ENCODE measurements around the gene LRBA. TPM values are rescaled to one million over a fixed set of nuclear protein-coding genes. Genes with fewer than 3 reads are reported as not detected.
"Not testable (repeated sequence)": the region's sequence is repeated elsewhere in the genome, so short reads cannot be mapped to it uniquely, and the experiment has no call there.

LRBA gene
- total RNA-seq, 1 donor from 2014 or later, result 66.2 TPM

GRCh38 chr4:150679018-150679764, 335.9 kb downstream of the LRBA start:
- peaks cover 38% of the 10 kb centered on the region for H3K4me1 Mint-ChIP-seq
- H3K27ac Mint-ChIP-seq, result peak overlapping the region; percentile 63
- no peak for TF ChIP-seq CTCF (IDR thresholded peaks at IDR 0.05; ENCODE audit: unreplicated experiment)
- no peaks in the 10 kb centered on the region for H3K27me3 Mint-ChIP-seq (ENCODE audit: low read depth)
- peak overlapping the region; percentile 5 for H3K4me3 Mint-ChIP-seq
- H3K9me3 Mint-ChIP-seq, result no peaks in the 10 kb centered on the region
- DNase-seq (ENCODE audit: low spot score in 2 of 2, unreplicated experiment in 2 of 2), result no peak
- peaks cover 2% of the 10 kb centered on the region for H3K36me3 Mint-ChIP-seq

- Mint-ChIP-seq H3K27me3 (ENCODE audit: low read depth) (no peaks in the 10 kb centered on the region), H3K36me3 (no peaks in the 10 kb centered on the region), H3K4me1 (peaks cover 5% of the 10 kb centered on the region), H3K9me3 (no peaks in the 10 kb centered on the region), H3K27ac (no peak overlapping the region), H3K4me3 (no peak overlapping the region)
- TF ChIP-seq CTCF (IDR thresholded peaks at IDR 0.05; ENCODE audit: unreplicated experiment), result no peak
- DNase-seq (ENCODE audit: low spot score in 2 of 2, unreplicated experiment in 2 of 2), result no peak
Observed at GRCh38 chr4:150673793-150674192, 341.3 kb downstream of the LRBA start.

GRCh38 chr4:150668824-150669223, 346.3 kb downstream of the LRBA start:
- no peaks in the 10 kb centered on the region for H3K27me3 Mint-ChIP-seq (ENCODE audit: low read depth)
- peaks cover 11% of the 10 kb centered on the region for H3K36me3 Mint-ChIP-seq
- no peak overlapping the region for H3K27ac Mint-ChIP-seq
- no peaks in the 10 kb centered on the region for H3K4me1 Mint-ChIP-seq
- DNase-seq (ENCODE audit: low spot score in 2 of 2, unreplicated experiment in 2 of 2), result no peak
- H3K4me3 Mint-ChIP-seq, result no peak overlapping the region
- TF ChIP-seq CTCF (IDR thresholded peaks at IDR 0.05; ENCODE audit: unreplicated experiment), result no peak
- H3K9me3 Mint-ChIP-seq, result peaks cover 4% of the 10 kb centered on the region

GRCh38 chr4:150664935-150665334, 350.1 kb downstream of the LRBA start:
- Mint-ChIP-seq H3K4me1 (no peaks in the 10 kb centered on the region), H3K4me3 (no peak overlapping the region), H3K9me3 (peaks cover 4% of the 10 kb centered on the region), H3K27me3 (ENCODE audit: low read depth) (no peaks in the 10 kb centered on the region), H3K36me3 (peaks cover 17% of the 10 kb centered on the region), H3K27ac (no peak overlapping the region)
- no peak for TF ChIP-seq CTCF (IDR thresholded peaks at IDR 0.05; ENCODE audit: unreplicated experiment)
- DNase-seq (ENCODE audit: low spot score in 2 of 2, unreplicated experiment in 2 of 2), result no peak

- TF ChIP-seq CTCF (IDR thresholded peaks at IDR 0.05; ENCODE audit: unreplicated experiment), result no peak
- Mint-ChIP-seq H3K4me3 (no peak overlapping the region), H3K9me3 (peaks cover 4% of the 10 kb centered on the region), H3K4me1 (no peaks in the 10 kb centered on the region), H3K27ac (no peak overlapping the region), H3K36me3 (peaks cover 14% of the 10 kb centered on the region), H3K27me3 (ENCODE audit: low read depth) (no peaks in the 10 kb centered on the region)
- DNase-seq (ENCODE audit: low spot score in 2 of 2, unreplicated experiment in 2 of 2), result no peak
Observed at GRCh38 chr4:150662686-150663085, 352.4 kb downstream of the LRBA start.

GRCh38 chr4:150661551-150661950, 353.5 kb downstream of the LRBA start:
- not testable (repeated sequence) for H3K27ac Mint-ChIP-seq; H3K4me1 Mint-ChIP-seq; H3K9me3 Mint-ChIP-seq; H3K4me3 Mint-ChIP-seq; H3K27me3 Mint-ChIP-seq (ENCODE audit: low read depth); DNase-seq (ENCODE audit: low spot score in 2 of 2, unreplicated experiment in 2 of 2)
- H3K36me3 Mint-ChIP-seq, result peaks cover 14% of the 10 kb centered on the region

- peak overlapping the region; percentile 40 for H3K27ac Mint-ChIP-seq
- not testable (repeated sequence) for H3K4me3 Mint-ChIP-seq; H3K27me3 Mint-ChIP-seq (ENCODE audit: low read depth); H3K36me3 Mint-ChIP-seq; H3K4me1 Mint-ChIP-seq; H3K9me3 Mint-ChIP-seq; DNase-seq (ENCODE audit: low spot score in 2 of 2, unreplicated experiment in 2 of 2)
Observed at GRCh38 chr4:150658258-150658657, 356.8 kb downstream of the LRBA start.
